DOHH2 (cell line): ENCODE results near the gene CACNA1I.

Experiments
- CTCF ChIP-seq: fragments of 200-600 bp; sonication (generic); IDR thresholded peaks from one replicate; pipeline ENCODE4 v1.5.1; 2014; ENCODE audit warnings: antibody characterized with exemption, mild to moderate bottlenecking, low read depth, low read length; ENCODE audit not compliant: poor library complexity, severe bottlenecking
- EZH2phosphoT487 ChIP-seq: fragments of 200-600 bp; sonication (generic); IDR thresholded peaks from 2 replicates; pipeline ENCODE4 v1.6.1; 2017; ENCODE audit warnings: borderline replicate concordance, mild to moderate bottlenecking, antibody characterized with exemption, low read length, moderate library complexity, mixed read lengths

GRCh38 chr22:39665229-39665628, 94.7 kb downstream of the CACNA1I start:
- no peak for TF ChIP-seq CTCF
- no peak for TF ChIP-seq EZH2phosphoT487
